Vagina (tissue), 2 donors: ENCODE measurements around the gene KIF26A.

Experiments
- CTCF ChIP-seq, 3 experiments: fragments of 450-650 bp in 2 of 3; fragments of 200-600 bp in 1 of 3; sonication (generic) in 1 of 3; IDR thresholded peaks; one replicate each; pipeline ENCODE4 v1.5.1; 2017 to 2019; ENCODE audit warnings: antibody characterized with exemption in 3 of 3, mild to moderate bottlenecking in 2 of 3, moderate library complexity in 2 of 3
- POLR2A ChIP-seq, 2 donors: fragments of 450-650 bp; IDR thresholded peaks; one replicate each; pipeline ENCODE4 v1.6.1; 2017; ENCODE audit warnings: antibody characterized with exemption in 2 of 2, mild to moderate bottlenecking in 2 of 2, moderate library complexity in 2 of 2
- POLR2AphosphoS5 ChIP-seq, 2 donors: sonication (generic); formaldehyde crosslinking; IDR thresholded peaks; one replicate each; pipeline ENCODE4 v1.9.0; 2017; ENCODE audit warnings: antibody characterized with exemption in 2 of 2, mild to moderate bottlenecking in 2 of 2, low read depth in 1 of 2; ENCODE audit not compliant: insufficient read depth in 1 of 2

DNA sequence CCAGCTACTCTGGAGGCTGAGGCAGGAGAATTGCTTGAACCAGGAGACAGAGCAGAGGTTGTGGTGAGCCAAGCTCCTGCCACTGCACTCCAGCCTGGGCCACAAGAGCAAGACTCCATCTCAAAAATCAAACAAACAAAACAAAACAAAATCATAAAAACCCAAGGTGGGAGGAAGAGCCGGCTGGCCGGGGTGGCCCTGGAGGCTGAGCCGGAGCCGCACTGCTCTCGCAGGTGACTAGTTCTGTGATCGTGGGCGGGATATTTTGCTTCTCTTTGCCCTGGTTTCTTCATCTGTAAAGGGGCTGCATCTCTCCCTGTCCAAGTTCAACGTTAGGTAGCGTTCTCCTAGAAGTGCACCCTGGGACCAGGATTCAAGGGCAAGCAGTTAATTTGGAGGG is 73.4 kb downstream of the KIF26A start:
- TF ChIP-seq CTCF (IDR thresholded peaks at IDR 0.05) = no peak
- TF ChIP-seq POLR2AphosphoS5 (IDR thresholded peaks at IDR 0.05; ENCODE audit: insufficient read depth in 1 of 2, low read depth in 1 of 2) = no peak
- no peak for TF ChIP-seq POLR2A (IDR thresholded peaks at IDR 0.05)
